C4-2B (cell line): ENCODE results near the gene MAGI3.

ENCODE experiments used
- CTCF ChIP-seq: fragments of 450-650 bp; conservative IDR thresholded peaks from 2 replicates; pipeline ENCODE4 v1.5.1; 2017; ENCODE audit warnings: mild to moderate bottlenecking
- ZFX ChIP-seq: fragments of 450-650 bp; IDR thresholded peaks from 2 replicates; pipeline ENCODE4 v1.6.1; 2017

- no peak for TF ChIP-seq CTCF
- no peak for TF ChIP-seq ZFX
Measured at GRCh38 chr1:113652771-113653170, 262.5 kb downstream of the MAGI3 start.
